Measurements from ENCODE around the gene GASK1A.

GASK1A gene

DNA sequence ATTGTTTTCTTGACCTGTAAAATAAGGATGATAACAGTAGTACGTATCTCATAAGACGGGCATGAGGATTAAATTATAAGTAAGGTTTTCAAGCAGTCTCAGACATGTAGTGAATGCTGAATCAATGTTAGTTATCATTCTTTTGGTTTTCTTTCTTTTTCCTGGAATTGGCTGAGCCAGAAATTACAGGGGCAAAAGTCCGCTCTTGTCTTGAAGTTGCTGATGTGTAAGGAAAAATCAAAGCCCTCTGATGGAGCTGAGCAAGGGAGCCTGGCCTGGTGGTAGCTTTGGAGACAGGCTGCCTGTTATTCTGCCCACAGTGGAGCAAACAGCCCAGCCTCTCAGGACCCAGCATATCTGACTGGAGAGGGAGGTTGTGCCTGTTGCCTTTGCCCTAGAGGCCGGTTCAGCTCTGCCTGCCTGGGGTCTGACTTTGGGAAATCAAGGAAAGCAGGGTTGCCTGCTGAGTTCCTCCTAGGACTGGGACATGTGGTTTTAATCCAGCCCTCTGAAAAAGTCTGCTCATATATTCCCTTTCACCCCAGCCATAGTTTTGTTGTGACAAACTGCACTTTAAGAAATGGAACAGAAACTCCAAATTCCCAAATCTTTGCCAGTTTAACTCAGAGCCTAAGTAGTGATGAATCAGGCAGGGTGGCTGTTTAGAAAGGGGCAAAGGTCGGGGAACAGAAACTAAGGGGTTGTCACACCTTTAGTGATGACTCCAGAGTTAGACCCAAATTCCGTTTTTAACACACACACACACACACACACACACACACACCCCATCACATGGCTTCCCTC, 40.1 kb downstream of the GASK1A start:
- Histone ChIP-seq H3K9me3 (no peaks in the 10 kb centered on the region), H3K4me1 (peaks cover 0 to 26% (median 9%) of the 10 kb centered on the region in 4 donors), H3K27ac (peak overlapping the region in 1 of 2 donors; percentile 38), H3K27me3 (no peaks in the 10 kb centered on the region), H3K4me3 (no peak overlapping the region), H3K36me3 (no peaks in the 10 kb centered on the region)
- intact Hi-C loops (cut with DNase I; ENCODE audit: low total_unique reads): no loop called here
- TF ChIP-seq, protein P1, sequence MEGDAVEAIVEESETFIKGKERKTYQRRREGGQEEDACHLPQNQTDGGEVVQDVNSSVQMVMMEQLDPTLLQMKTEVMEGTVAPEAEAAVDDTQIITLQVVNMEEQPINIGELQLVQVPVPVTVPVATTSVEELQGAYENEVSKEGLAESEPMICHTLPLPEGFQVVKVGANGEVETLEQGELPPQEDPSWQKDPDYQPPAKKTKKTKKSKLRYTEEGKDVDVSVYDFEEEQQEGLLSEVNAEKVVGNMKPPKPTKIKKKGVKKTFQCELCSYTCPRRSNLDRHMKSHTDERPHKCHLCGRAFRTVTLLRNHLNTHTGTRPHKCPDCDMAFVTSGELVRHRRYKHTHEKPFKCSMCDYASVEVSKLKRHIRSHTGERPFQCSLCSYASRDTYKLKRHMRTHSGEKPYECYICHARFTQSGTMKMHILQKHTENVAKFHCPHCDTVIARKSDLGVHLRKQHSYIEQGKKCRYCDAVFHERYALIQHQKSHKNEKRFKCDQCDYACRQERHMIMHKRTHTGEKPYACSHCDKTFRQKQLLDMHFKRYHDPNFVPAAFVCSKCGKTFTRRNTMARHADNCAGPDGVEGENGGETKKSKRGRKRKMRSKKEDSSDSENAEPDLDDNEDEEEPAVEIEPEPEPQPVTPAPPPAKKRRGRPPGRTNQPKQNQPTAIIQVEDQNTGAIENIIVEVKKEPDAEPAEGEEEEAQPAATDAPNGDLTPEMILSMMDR (IDR thresholded peaks at IDR 0.05): no peak
- no peak for DNase-seq

- H3K4me3 ChIP-seq: no peak overlapping the region
- peaks cover 0 to 26% (median 9%) of the 10 kb centered on the region in 4 donors for H3K4me1 ChIP-seq
- no peaks in the 10 kb centered on the region for H3K27me3 ChIP-seq
- H3K36me3 ChIP-seq: no peaks in the 10 kb centered on the region
- H3K27ac ChIP-seq: no peak overlapping the region
- DNase-seq: no peak
- TF ChIP-seq, protein P1 (IDR thresholded peaks at IDR 0.05): no peak
- no peaks in the 10 kb centered on the region for H3K9me3 ChIP-seq
- intact Hi-C loops (cut with DNase I; ENCODE audit: low total_unique reads): no loop called here
Measured at GRCh38 chr3:43019826-43020225, 40.7 kb downstream of the GASK1A start.

GRCh38 chr3:43021186-43021585, 42.1 kb downstream of the GASK1A start:
- Histone ChIP-seq H3K4me1 (peaks cover 0 to 35% (median 10%) of the 10 kb centered on the region in 4 donors), H3K36me3 (no peaks in the 10 kb centered on the region), H3K4me3 (no peak overlapping the region), H3K27me3 (no peaks in the 10 kb centered on the region), H3K9me3 (no peaks in the 10 kb centered on the region), H3K27ac (peak overlapping the region in 1 of 2 donors; percentile 11)
- intact Hi-C loops (cut with DNase I; ENCODE audit: low total_unique reads): no loop called here
- no peak for DNase-seq
- TF ChIP-seq, protein P1 (IDR thresholded peaks at IDR 0.05): no peak

DNA sequence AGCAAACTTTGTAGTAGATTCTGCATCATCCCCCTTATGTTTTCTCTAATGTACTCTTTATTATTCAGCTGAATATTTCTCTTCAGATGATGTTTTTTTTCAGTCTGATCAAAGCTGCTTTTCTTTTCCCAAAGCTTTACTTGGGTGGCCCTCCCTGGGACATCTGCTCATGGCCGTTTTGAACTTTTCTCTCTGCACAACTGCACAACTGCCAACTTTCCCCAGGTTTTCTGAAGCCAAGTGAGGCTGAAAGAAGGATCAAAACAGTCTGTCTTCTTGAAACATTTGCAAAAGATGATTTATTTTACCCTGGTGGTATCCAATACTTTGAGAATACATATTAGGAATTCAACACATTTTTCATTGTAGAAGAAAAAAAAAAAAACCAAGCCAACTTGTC, 43.0 kb downstream of the GASK1A start:
- TF ChIP-seq, protein P1 (IDR thresholded peaks at IDR 0.05): no peak
- Histone ChIP-seq H3K27ac (no peak overlapping the region), H3K4me3 (no peak overlapping the region), H3K27me3 (no peaks in the 10 kb centered on the region), H3K4me1 (peaks cover 0 to 44% (median 12%) of the 10 kb centered on the region in 4 donors), H3K9me3 (no peaks in the 10 kb centered on the region), H3K36me3 (no peaks in the 10 kb centered on the region)
- intact Hi-C loops (cut with DNase I; ENCODE audit: low total_unique reads): no loop called here
- DNase-seq: no peak

- no peak for DNase-seq
- TF ChIP-seq, protein P1 (IDR thresholded peaks at IDR 0.05): no peak
- intact Hi-C loops (cut with DNase I; ENCODE audit: low total_unique reads): no loop called here
- H3K36me3 ChIP-seq: no peaks in the 10 kb centered on the region
- H3K9me3 ChIP-seq: no peaks in the 10 kb centered on the region
- no peak overlapping the region for H3K4me3 ChIP-seq
- H3K4me1 ChIP-seq: peaks cover 0 to 50% (median 12%) of the 10 kb centered on the region in 4 donors
- H3K27ac ChIP-seq: no peak overlapping the region
- H3K27me3 ChIP-seq: no peaks in the 10 kb centered on the region
Measured at GRCh38 chr3:43023066-43023465, 44.0 kb downstream of the GASK1A start.

Measured in tibial artery (tissue), 4 donors.